GM18511 (cell line): Measurements from ENCODE around the gene GSN.
A peak's percentile ranks its signal among the peaks of the same experiment; 100 is the strongest.

Experiments used
- ATAC-seq: cut with Tn5 transposase; IDR thresholded peaks from one replicate; pipeline ENCODE4 v1.9.1; 2021; ENCODE audit warnings: mild to moderate bottlenecking, moderate library complexity; ENCODE audit not compliant: unreplicated experiment

The GSN gene

GRCh38 chr9:121368745-121369144 lies 100.8 kb downstream of the GSN start:
- no peak for ATAC-seq

- ATAC-seq, result peak; percentile 72
These were observed 101.8 kb downstream of the GSN start, which contains the start of gene STOM for GRCh38 chr9:121369595-121370265. Gene STOM (minus strand): TSS chr9:121370250. CDS start chr9:121370187, 63 bp downstream.

- no peak for ATAC-seq
These were observed 103.6 kb downstream of the GSN start for GRCh38 chr9:121371495-121372061.

GRCh38 chr9:121372239-121373010 lies 104.5 kb downstream of the GSN start:
- no peak for ATAC-seq

GRCh38 chr9:121373011-121373729 lies 105.2 kb downstream of the GSN start:
- no peak for ATAC-seq

GRCh38 chr9:121376214-121376830 lies 108.4 kb downstream of the GSN start:
- no peak for ATAC-seq

- no peak for ATAC-seq
These were observed 112.9 kb downstream of the GSN start for GRCh38 chr9:121380846-121381245.
